K562 (cell line): ENCODE measurements around the gene SPINK4. TPM values are rescaled to one million over a fixed set of nuclear protein-coding genes. Genes with fewer than 3 reads are reported as not detected.

ENCODE experiments used
- ATAC-seq: fragments of 200-7000 bp; cut with Tn5 transposase; 3 replicates; pipeline ENCODE4 v1.9.1; 2020; ENCODE audit warnings: moderate library complexity
- BruUV-seq: library from RNA; stranded (reverse); fragments of 400-500 nt; replicated peaks from 2 replicates; lab custom pipeline; 2021; lab: Mats Ljungman, UMichigan
- CTCF ChIA-PET: fragments of 300-600 bp; formaldehyde crosslinking; extraction: SDS; loops from one replicate; lab custom pipeline; 2021; ENCODE audit warnings: low intra/inter-chr PET ratio; lab: Yijun Ruan, JAX
- POLR2A ChIA-PET: fragments of 300-600, 350-650 bp; sonication (Branson Sonifier 250); formaldehyde crosslinking; extraction: SDS; loops from one replicate; lab custom pipeline; 2021; ENCODE audit warnings: antibody characterized with exemption, inconsistent platforms; lab: Yijun Ruan, JAX
- DNase-seq, 4 experiments: peaks; one replicate each; pipeline versions ENCODE4 v3.0.0 to v3.0.0-alpha.2; 2011 to 2018; ENCODE audit warnings: low spot score in 3 of 4, mixed read lengths in 3 of 4; ENCODE audit errors: extremely low read depth in 1 of 4
- FAIRE-seq: peaks from 2 replicates; lab custom pipeline; 2011; peaks lifted over from hg19 to GRCh38; lab: Jason Lieb, UNC
- H2AFZ ChIP-seq: 2 replicates; pipeline ENCODE4 v1.6.0; 2011; ENCODE audit warnings: low read depth, low read length, control low read depth, inconsistent platforms
- H3K27ac ChIP-seq: fragments of 200-600 bp; 3 replicates; pipeline ENCODE4 v1.8.0; 2011; ENCODE audit warnings: low read depth, mild to moderate bottlenecking, control low read depth, inconsistent platforms, low read length, moderate library complexity, mixed read lengths; ENCODE audit errors: extremely low read depth
- H3K27me3 ChIP-seq, 2 experiments: fragments of 300-600 bp in 1 of 2; 2 replicates in 1 of 2; 3 replicates in 1 of 2; pipeline versions ENCODE4 v1.6.0 to v1.8.0; 2011; ENCODE audit warnings: inconsistent platforms in 2 of 2, low read length in 2 of 2, mild to moderate bottlenecking in 1 of 2, mixed read lengths in 1 of 2, moderate library complexity in 1 of 2; ENCODE audit not compliant: control insufficient read depth in 2 of 2, insufficient read depth in 2 of 2
- H3K36me3 ChIP-seq: fragments of 300-600 bp; 3 replicates; pipeline ENCODE4 v1.8.0; 2011; ENCODE audit warnings: mild to moderate bottlenecking, low read length, inconsistent platforms; ENCODE audit not compliant: control insufficient read depth, insufficient read depth
- H3K4me1 ChIP-seq, 2 experiments: fragments of 200-600 bp in 1 of 2; replicated peaks in 1 of 2; 2 replicates in 1 of 2; 3 replicates in 1 of 2; pipeline versions ENCODE4 v1.5.1 to v1.8.0; 2011; ENCODE audit warnings: inconsistent platforms in 2 of 2, low read length in 2 of 2, mild to moderate bottlenecking in 1 of 2, mixed read lengths in 1 of 2, moderate library complexity in 1 of 2; ENCODE audit not compliant: control insufficient read depth in 2 of 2, insufficient read depth in 2 of 2
- H3K4me2 ChIP-seq: 2 replicates; pipeline ENCODE4 v1.6.1; 2011; ENCODE audit warnings: low read length, control low read depth, inconsistent platforms, mixed read lengths; ENCODE audit not compliant: insufficient read depth
- H3K4me3 ChIP-seq: fragments of 200-600 bp; sonication (generic), shearing (Covaris generic); 2 replicates; pipeline ENCODE4 v1.5.1; 2016; ENCODE audit warnings: control low read depth, inconsistent platforms
- H3K79me2 ChIP-seq: fragments of 200-600 bp; 3 replicates; pipeline ENCODE4 v1.8.0; 2011; ENCODE audit warnings: low read length, inconsistent platforms; ENCODE audit not compliant: control insufficient read depth, insufficient read depth
- H3K9ac ChIP-seq, 2 experiments: 2 replicates each; pipeline versions ENCODE4 v1.6.0 to v1.6.1; 2011; ENCODE audit warnings: low read depth in 2 of 2, low read length in 2 of 2, control low read depth in 1 of 2, inconsistent platforms in 1 of 2, mild to moderate bottlenecking in 1 of 2, mixed read lengths in 1 of 2; ENCODE audit not compliant: insufficient read depth in 1 of 2
- H3K9me1 ChIP-seq: one replicate; pipeline ENCODE4 v1.6.0; 2011; ENCODE audit warnings: inconsistent platforms, mild to moderate bottlenecking, low read length, moderate library complexity; ENCODE audit not compliant: control insufficient read depth, insufficient read depth
- H3K9me3 ChIP-seq: replicated peaks from 2 replicates; pipeline ENCODE4 v1.5.1; 2011; ENCODE audit warnings: low read depth, low read length, inconsistent platforms; ENCODE audit not compliant: control insufficient read depth, insufficient read depth
- H4K20me1 ChIP-seq: replicated peaks from 2 replicates; pipeline ENCODE4 v1.6.1; 2011; ENCODE audit warnings: low read length, inconsistent platforms, mixed read lengths; ENCODE audit not compliant: control insufficient read depth, insufficient read depth
- AFF4 ChIP-seq: sonication (generic); formaldehyde crosslinking; IDR thresholded peaks from 2 replicates; pipeline ENCODE4 v1.8.0; 2023; ENCODE audit warnings: mild to moderate bottlenecking, missing genetic modification reagents
- COPS2 ChIP-seq: fragments of 450-650 bp; conservative IDR thresholded peaks from 2 replicates; pipeline ENCODE4 v1.6.1; 2016; ENCODE audit warnings: mild to moderate bottlenecking, moderate library complexity
- CREB1 ChIP-seq, 2 experiments: sonication (generic) in 1 of 2; formaldehyde crosslinking in 1 of 2; IDR thresholded peaks; 2 replicates each; pipeline versions ENCODE4 v1.6.1 to v1.8.0; 2012 to 2022; ENCODE audit warnings: inconsistent platforms in 1 of 2, mild to moderate bottlenecking in 1 of 2, missing genetic modification reagents in 1 of 2, moderate library complexity in 1 of 2
- CREB5 ChIP-seq: fragments of 250-450 bp; sonication (Bioruptor Pico); IDR thresholded peaks from 2 replicates; pipeline ENCODE4 v1.5.0; 2020; ENCODE audit warnings: mild to moderate bottlenecking
- DACH1 ChIP-seq: fragments of 450-650 bp; IDR thresholded peaks from 2 replicates; pipeline ENCODE4 v1.6.1; 2018; ENCODE audit not compliant: partially characterized antibody
- HDGF ChIP-seq: fragments of 450-650 bp; IDR thresholded peaks from 2 replicates; pipeline ENCODE4 v1.6.1; 2016
- HNRNPH1 ChIP-seq: fragments of 200-400 bp; formaldehyde crosslinking; optimal IDR thresholded peaks from 2 replicates; pipeline ENCODE3; 2017; ENCODE audit warnings: low read depth, mild to moderate bottlenecking, low read length, moderate library complexity
- KHSRP ChIP-seq: fragments of 450-650 bp; IDR thresholded peaks from 2 replicates; pipeline ENCODE4 v1.6.1; 2017
- MYC ChIP-seq, 2 experiments: fragments of 250-450 bp in 1 of 2; sonication (Bioruptor Pico) in 1 of 2; IDR thresholded peaks; 2 replicates each; pipeline versions ENCODE4 v1.5.1 to v1.6.1; 2012 to 2021; ENCODE audit warnings: low read depth in 2 of 2, borderline replicate concordance in 1 of 2, improper control_type of control experiment in 1 of 2, low read length in 1 of 2, mild to moderate bottlenecking in 1 of 2, moderate library complexity in 1 of 2
- PHF20 ChIP-seq: fragments of 450-650 bp; IDR thresholded peaks from 2 replicates; pipeline ENCODE4 v1.6.1; 2018; ENCODE audit not compliant: partially characterized antibody
- POLR2H ChIP-seq: IDR thresholded peaks from 2 replicates; pipeline ENCODE4 v1.6.1; 2016; ENCODE audit warnings: missing genetic modification characterization, low read depth, mild to moderate bottlenecking, control low read depth, missing compliant biosample characterization, moderate library complexity
- RBM39 ChIP-seq: fragments of 200-400 bp; formaldehyde crosslinking; optimal IDR thresholded peaks from 2 replicates; pipeline ENCODE3; 2018; ENCODE audit warnings: low read depth, low read length
- SMARCA4 ChIP-seq: fragments of 450-650 bp; IDR thresholded peaks from 2 replicates; pipeline ENCODE4 v1.6.1; 2016
- STAG1 ChIP-seq: sonication (generic); formaldehyde crosslinking; IDR thresholded peaks from 2 replicates; pipeline ENCODE4 v1.5.0; 2020; ENCODE audit warnings: missing genetic modification reagents, borderline replicate concordance
- STAT6 ChIP-seq: sonication (generic); formaldehyde crosslinking; IDR thresholded peaks from 2 replicates; pipeline ENCODE4 v1.8.1; 2023; ENCODE audit warnings: mild to moderate bottlenecking, missing genetic modification reagents
- WGBS: fragments of 100-300 bp; shearing (Covaris generic); methylation state at CpG from one replicate; pipeline ENCODE4 v1.1.6; 2016; ENCODE audit warnings: low coverage, mixed read lengths; ENCODE audit not compliant: insufficient coverage; ENCODE audit errors: missing lambda C conversion rate; 5-methylcytosine and 5-hydroxymethylcytosine counted together
- in situ Hi-C: fragments of 300-500 bp; cut with MboI; formaldehyde crosslinking; loops from 4 replicates; pipeline ENCODE4 v1.15.0; 2018; ENCODE audit warnings: inconsistent platforms, mixed read lengths
- intact Hi-C: fragments of 100-400 bp; cut with micrococcal nuclease; formaldehyde crosslinking; loops from 2 replicates; pipeline ENCODE4 v1.14.2; 2022
- polyA plus RNA-seq, 8 experiments: library from polyadenylated mRNA; depleted of rRNA in 4 of 8; stranded (reverse) in 5 of 8; unstranded in 3 of 8; fragments of >200 nt; fragmentation: Nextera tagmentation in 2 of 8; fragmentation: Illumina TruSeq in 1 of 8; extraction: Ambion mirVana in 2 of 8; extraction: Trizol in 1 of 8; gene quantifications; 2 replicates each; pipeline versions ENCODE4 v1.2.1 to v1.2.3, GENCODE V29; 2011 to 2014; ENCODE audit warnings: inconsistent platforms in 1 of 8, missing spikeins in 1 of 8
- total RNA-seq, 7 experiments: library from RNA; depleted of rRNA in 6 of 7; stranded (reverse); fragments of >200 nt in 6 of 7; fragmentation: Illumina TruSeq in 2 of 7; extraction: Trizol in 2 of 7; gene quantifications; 2 replicates each; pipeline versions ENCODE4 v1.2.1 to v1.2.3, GENCODE V29; 2011 to 2021; ENCODE audit warnings: low replicate concordance in 1 of 7

The SPINK4 gene
- total and polyA plus RNA-seq, 9 of the 15 experiments (the other 6 are each of a cell fraction or from before 2014, with no cell fraction given): 0.74 to 5.5 (median 2.1) TPM; not detected in 2

GRCh38 chr9:33264003-33264472, 24.1 kb downstream of the SPINK4 start:
- TSS peak; percentile 39 for BruUV-seq
- no peak for TF ChIP-seq STAG1 (CRISPR knock-in tag)
- TF ChIP-seq MYC (IDR thresholded peaks at IDR 0.05; ENCODE audit: low read depth, low read length): 0 out of 2 replicates have a peak, but pooled peaks have one; percentile 6
- peak; percentile 70; the same call in 1 of the 2 replicates for TF ChIP-seq MYC (CRISPR knock-in tag; IDR thresholded peaks at IDR 0.05; ENCODE audit: borderline replicate concordance, low read depth)
- TF ChIP-seq RBM39: no peak
- no peak for TF ChIP-seq HDGF
- TF ChIP-seq POLR2H: no peak
- no peak for TF ChIP-seq CREB1 (IDR thresholded peaks at IDR 0.05)
- no peak for TF ChIP-seq CREB1 (CRISPR knock-in tag; IDR thresholded peaks at IDR 0.05)
- no peak for TF ChIP-seq STAT6 (CRISPR knock-in tag)
- TF ChIP-seq DACH1: no peak
- no peak for TF ChIP-seq KHSRP
- TF ChIP-seq PHF20: no peak
- TF ChIP-seq SMARCA4: 0 out of 2 replicates have a peak, but pooled peaks have one; percentile 6
- no peak for TF ChIP-seq COPS2
- no peak for TF ChIP-seq CREB5 (CRISPR knock-in tag)
- no peak for TF ChIP-seq AFF4 (CRISPR knock-in tag)
- TF ChIP-seq HNRNPH1: no peak

More at GRCh38 chr9:33264003-33264472, 24.1 kb downstream of the SPINK4 start:
- Histone ChIP-seq H3K4me3 (peak overlapping the region; percentile 80), H3K27me3 (no peaks in the 10 kb centered on the region), H4K20me1 (no peaks in the 10 kb centered on the region), H3K36me3 (peaks cover 64% of the 10 kb centered on the region), H3K9ac (peak overlapping the region; percentile 96 to 100), H3K9me1 (no peaks in the 10 kb centered on the region), H3K79me2 (peaks cover 69% of the 10 kb centered on the region), H2AFZ (peak overlapping the region; percentile 72), H3K9me3 (no peaks in the 10 kb centered on the region), H3K4me1 (peaks cover 5 to 28% of the 10 kb centered on the region in 2 experiments; a peak in 3 of 5 replicates), H3K4me2 (peak overlapping the region; percentile 89), H3K27ac (peak overlapping the region; percentile 94)
- intact Hi-C loops (loop anchor here (1.0 kb wide), 1 partner anchor 26 kb away; the partner anchor contains the start of gene NFX1), in situ Hi-C loops (no loop called here)
- ATAC-seq (peak; percentile 21), FAIRE-seq (no peak), DNase-seq (peak in 1 of 4 experiments; percentile 49)
- ChIA-PET CTCF (no interaction called here), POLR2A (interaction anchor here (0.6 to 2.5 kb wide), 5 partner anchors 10 to 239 kb away, joined by 3 to 23 read pairs (median 4); partner anchors contain the start of gene DNAJA1)
- WGBS: 0% methylated on average over 28 of the region's 37 CpGs
